GM21526 (cell line): Measurements from ENCODE around the gene MKLN1.

Experiments used
- ATAC-seq: cut with Tn5 transposase; IDR thresholded peaks from one replicate; pipeline ENCODE4 v1.9.1; 2021; ENCODE audit warnings: moderate library complexity; ENCODE audit not compliant: unreplicated experiment, low FRiP score

Gene MKLN1

DNA sequence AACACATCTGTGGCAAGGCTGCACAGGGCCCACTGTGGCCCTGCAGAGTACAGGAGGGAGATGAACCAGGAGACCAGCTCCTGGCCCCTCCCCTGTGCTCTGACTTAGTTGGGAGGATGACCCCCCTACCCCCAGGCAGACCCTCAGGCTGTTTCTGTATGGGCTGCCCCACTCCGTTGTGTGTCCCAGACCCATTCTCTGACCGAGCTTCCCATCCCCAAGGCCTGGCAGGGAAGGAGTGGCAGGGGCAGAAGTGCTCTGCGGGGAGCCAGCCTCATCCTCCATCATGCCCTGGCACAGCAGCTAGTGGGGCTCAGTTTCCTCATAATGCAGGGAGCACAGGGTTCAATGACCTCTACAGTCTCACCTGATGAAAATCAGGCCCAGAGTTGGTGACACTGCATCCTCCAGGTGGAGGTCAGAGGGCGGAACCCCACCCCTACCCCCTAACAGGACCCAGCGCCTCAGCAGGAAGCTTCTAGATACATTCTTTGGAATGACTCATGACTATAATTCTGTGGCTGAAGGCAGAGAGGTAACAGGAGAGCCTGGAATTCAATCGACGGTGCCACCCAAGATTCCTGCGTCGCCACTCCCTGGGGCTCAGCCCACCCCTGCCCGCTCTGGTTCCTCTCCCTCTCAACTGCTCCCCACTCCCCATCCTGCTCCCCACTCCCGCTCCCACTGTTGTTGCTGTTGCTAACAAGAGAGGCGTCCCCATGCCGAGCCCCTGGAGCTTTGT is 210.6 kb downstream of the MKLN1 start:
- ATAC-seq, result no peak

- ATAC-seq, result no peak
These were observed 211.1 kb downstream of the MKLN1 start for GRCh38 chr7:131538813-131539179.

DNA sequence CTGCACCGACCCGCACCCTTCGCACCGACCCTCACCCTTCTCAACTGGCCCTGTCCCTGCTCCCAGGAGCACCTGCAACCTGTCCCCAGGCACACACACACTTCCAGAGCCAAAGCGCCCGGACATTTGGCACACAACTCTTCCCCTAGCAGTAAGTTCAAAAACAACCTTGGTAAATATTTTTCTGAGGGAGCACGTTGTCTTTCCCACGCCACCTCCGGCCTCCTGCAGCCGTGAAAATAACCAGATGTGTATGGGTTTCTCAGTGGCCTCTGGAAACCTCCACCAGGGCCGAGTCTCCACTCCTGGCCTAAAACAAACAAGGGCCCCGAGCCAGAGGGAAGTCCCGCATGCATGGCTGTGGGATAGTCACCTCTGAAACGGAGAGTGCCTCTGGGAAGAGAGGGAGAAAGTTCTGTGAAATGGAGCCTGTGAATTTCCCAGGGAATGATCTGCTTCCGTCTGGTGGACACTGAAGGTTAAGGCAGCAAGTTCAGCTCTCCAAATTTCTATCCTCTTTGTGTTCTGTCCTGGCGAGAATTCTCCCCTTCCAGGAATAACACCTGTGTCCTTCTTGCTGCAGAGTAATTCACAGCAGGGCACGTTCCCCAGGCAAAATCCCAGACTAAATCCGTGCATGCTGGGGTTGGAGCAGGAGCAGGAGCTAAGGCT is 213.0 kb downstream of the MKLN1 start:
- ATAC-seq, result no peak

GRCh38 chr7:131543298-131543697 is 215.6 kb downstream of the MKLN1 start:
- no peak for ATAC-seq

- no peak for ATAC-seq
These were observed 216.3 kb downstream of the MKLN1 start for GRCh38 chr7:131544021-131544420.

DNA sequence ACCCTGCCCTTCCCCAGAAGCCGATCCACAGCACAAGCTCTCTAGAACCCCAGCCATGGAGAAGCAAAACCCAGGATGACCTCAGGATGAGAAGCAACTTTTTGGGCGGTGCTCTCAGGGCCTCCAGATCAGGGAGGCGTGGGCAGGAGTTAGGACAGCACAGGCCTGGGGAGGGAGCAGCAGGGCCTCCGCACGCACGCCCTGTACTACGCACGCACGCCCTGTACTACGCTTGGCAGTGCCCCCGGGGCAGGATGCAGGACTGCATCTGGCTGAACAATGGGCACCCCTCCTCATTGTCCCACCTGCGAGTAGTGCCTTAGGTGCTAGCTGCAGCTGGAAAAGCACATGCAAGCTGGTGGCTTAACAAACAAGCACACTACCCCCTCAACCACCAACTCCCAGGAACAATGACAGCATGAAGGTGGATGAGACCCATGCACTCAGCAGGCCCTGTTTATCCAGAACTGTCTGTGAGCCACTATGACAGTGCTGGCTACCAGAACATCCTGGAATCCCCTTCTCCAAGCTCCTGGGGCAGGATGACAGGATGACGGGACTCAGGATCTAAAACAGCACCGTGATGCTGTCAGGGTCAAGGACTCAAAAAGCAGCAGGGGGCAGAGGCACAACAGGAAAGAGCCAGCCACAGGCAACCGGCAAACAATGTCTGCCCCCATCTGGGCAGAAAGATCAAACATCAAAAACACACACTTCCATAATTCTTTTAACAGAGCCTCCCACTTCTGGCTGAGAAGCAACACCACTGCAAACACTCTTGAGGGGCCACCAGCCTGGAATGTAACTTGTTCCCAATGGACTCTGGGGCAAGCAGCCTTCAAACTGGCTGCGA is 217.0 kb downstream of the MKLN1 start:
- ATAC-seq, result no peak

DNA sequence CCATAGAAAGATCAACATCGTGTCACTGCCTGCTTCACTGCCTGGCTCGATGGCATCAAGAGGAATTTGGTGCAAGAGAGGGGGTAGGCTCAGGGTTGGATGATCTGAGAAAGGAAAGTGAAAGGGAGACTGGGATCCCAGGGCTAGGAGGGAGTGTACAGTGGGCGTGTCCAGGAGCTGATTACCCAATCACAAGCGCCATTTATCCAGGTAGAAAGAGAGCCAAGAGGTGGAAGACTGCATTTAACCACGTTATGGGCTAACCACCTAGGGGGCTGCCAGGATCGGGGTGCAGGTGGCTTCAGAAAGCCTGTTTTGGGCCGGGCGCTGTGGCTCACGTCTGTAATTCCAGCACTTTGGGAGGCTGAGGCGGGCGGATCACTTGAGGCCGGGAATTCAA is 218.4 kb downstream of the MKLN1 start:
- no peak for ATAC-seq
